H9 (cell line): ENCODE results near the gene LMF2. TPM values are rescaled to one million over a fixed set of nuclear protein-coding genes. Genes with fewer than 3 reads are reported as not detected.

Experiments
- DNase-seq: peaks from one replicate; pipeline ENCODE4 v3.0.0-alpha.2; 2017
- H2AFZ ChIP-seq: one replicate; pipeline ENCODE4 v1.6.1; 2013; ENCODE audit warnings: mild to moderate bottlenecking, low read length, control low read depth, moderate library complexity
- H2AK5ac ChIP-seq: 2 replicates; pipeline ENCODE4 v1.6.1; 2013; ENCODE audit warnings: low read length, control low read depth, mixed read lengths; ENCODE audit not compliant: insufficient read length
- H2BK120ac ChIP-seq: one replicate; pipeline ENCODE4 v1.6.1; 2013; ENCODE audit warnings: low read depth, mild to moderate bottlenecking, low read length, control low read depth, inconsistent platforms; ENCODE audit not compliant: poor library complexity, severe bottlenecking
- H2BK12ac ChIP-seq: 2 replicates; pipeline ENCODE4 v1.6.1; 2013; ENCODE audit warnings: low read length, control low read depth, mixed read lengths, low read depth; ENCODE audit not compliant: insufficient read length
- H2BK15ac ChIP-seq: 2 replicates; pipeline ENCODE4 v1.6.1; 2013; ENCODE audit warnings: low read depth, low read length, control low read depth
- H2BK20ac ChIP-seq: one replicate; pipeline ENCODE4 v1.6.1; 2013; ENCODE audit warnings: low read depth, mild to moderate bottlenecking, low read length, control low read depth, inconsistent platforms; ENCODE audit not compliant: poor library complexity, severe bottlenecking
- H2BK5ac ChIP-seq: 2 replicates; pipeline ENCODE4 v1.6.1; 2013; ENCODE audit warnings: low read length, control low read depth, mixed read lengths; ENCODE audit not compliant: insufficient read length
- H3K14ac ChIP-seq: 2 replicates; pipeline ENCODE4 v1.6.1; 2013; ENCODE audit warnings: low read length, control low read depth; ENCODE audit not compliant: insufficient read depth
- H3K18ac ChIP-seq: 2 replicates; pipeline ENCODE4 v1.6.1; 2013; ENCODE audit warnings: low read depth, mild to moderate bottlenecking, mixed read lengths, low read length, control low read depth; ENCODE audit not compliant: insufficient read length
- H3K23ac ChIP-seq: 2 replicates; pipeline ENCODE4 v1.6.1; 2013; ENCODE audit warnings: low read length, control low read depth, mixed read lengths, low read depth; ENCODE audit not compliant: insufficient read length
- H3K23me2 ChIP-seq: 2 replicates; pipeline ENCODE4 v1.6.1; 2013; ENCODE audit warnings: low read depth, mild to moderate bottlenecking, mixed read lengths, low read length, control low read depth; ENCODE audit not compliant: insufficient read length, poor library complexity, severe bottlenecking
- H3K27ac ChIP-seq: 2 replicates; pipeline ENCODE4 v1.5.1; 2013; ENCODE audit warnings: low read length, control low read depth, mixed read lengths, low read depth; ENCODE audit not compliant: insufficient read length
- H3K27me3 ChIP-seq: 2 replicates; pipeline ENCODE4 v1.6.1; 2013; ENCODE audit warnings: low read length, control low read depth, inconsistent platforms; ENCODE audit not compliant: insufficient read depth
- H3K4ac ChIP-seq: 2 replicates; pipeline ENCODE4 v1.6.1; 2013; ENCODE audit warnings: low read depth, mild to moderate bottlenecking, control low read depth, inconsistent platforms, low read length, moderate library complexity
- H3K4me1 ChIP-seq: 2 replicates; pipeline ENCODE4 v1.6.1; 2013; ENCODE audit warnings: low read length, control low read depth, inconsistent platforms; ENCODE audit not compliant: insufficient read depth
- H3K4me2 ChIP-seq: 2 replicates; pipeline ENCODE4 v1.6.1; 2013; ENCODE audit warnings: low read length, control low read depth, mixed read lengths; ENCODE audit not compliant: insufficient read length, insufficient read depth
- H3K56ac ChIP-seq: 2 replicates; pipeline ENCODE4 v1.6.1; 2013; ENCODE audit warnings: low read depth, mild to moderate bottlenecking, mixed read lengths, low read length, control low read depth; ENCODE audit not compliant: insufficient read length
- H3K79me1 ChIP-seq: 2 replicates; pipeline ENCODE4 v1.6.1; 2013; ENCODE audit warnings: low read depth, mild to moderate bottlenecking, moderate library complexity, low read length, control low read depth, inconsistent platforms; ENCODE audit not compliant: insufficient read depth, poor library complexity, severe bottlenecking
- H3K79me2 ChIP-seq: 2 replicates; pipeline ENCODE4 v1.6.1; 2013; ENCODE audit warnings: low read length, control low read depth, inconsistent platforms; ENCODE audit not compliant: insufficient read depth
- H3K9ac ChIP-seq: 2 replicates; pipeline ENCODE4 v1.6.1; 2013; ENCODE audit warnings: low read length, control low read depth, mixed read lengths; ENCODE audit not compliant: insufficient read length; ENCODE audit errors: extremely low read depth
- H3K9me3 ChIP-seq: one replicate; pipeline ENCODE4 v1.6.1; 2013; ENCODE audit warnings: low read depth, low read length, inconsistent platforms; ENCODE audit not compliant: control insufficient read depth
- H3T11ph ChIP-seq: one replicate; pipeline ENCODE4 v1.6.1; 2013; ENCODE audit warnings: mild to moderate bottlenecking, low read length, control low read depth, inconsistent platforms
- H4K20me1 ChIP-seq: one replicate; pipeline ENCODE4 v1.6.1; 2013; ENCODE audit not compliant: control insufficient read depth, insufficient read length, insufficient read depth
- H4K5ac ChIP-seq: 2 replicates; pipeline ENCODE4 v1.6.1; 2013; ENCODE audit warnings: low read depth, mild to moderate bottlenecking, mixed read lengths, low read length, control low read depth; ENCODE audit not compliant: insufficient read length
- H4K8ac ChIP-seq: replicated peaks from 2 replicates; pipeline ENCODE4 v1.6.1; 2013; ENCODE audit warnings: low read length, control low read depth, mixed read lengths, low read depth; ENCODE audit not compliant: insufficient read length
- H4K91ac ChIP-seq: 2 replicates; pipeline ENCODE4 v1.6.1; 2013; ENCODE audit warnings: low read depth, mild to moderate bottlenecking, moderate library complexity, mixed read lengths, low read length, control low read depth; ENCODE audit not compliant: insufficient read length
- H3K27ac Mint-ChIP-seq, 3 experiments: 2 replicates in 2 of 3; 3 replicates in 1 of 3; pipeline ENCODE4 v1.8.0; 2020 to 2021; ENCODE audit warnings: mixed read lengths in 3 of 3, mild to moderate bottlenecking in 1 of 3, moderate library complexity in 1 of 3
- H3K27me3 Mint-ChIP-seq: 2 replicates; pipeline ENCODE4 v1.8.0; 2021; ENCODE audit warnings: low read depth, mild to moderate bottlenecking, moderate library complexity, mixed read lengths
- H3K36me3 Mint-ChIP-seq, 3 experiments: 2 replicates in 2 of 3; 3 replicates in 1 of 3; pipeline ENCODE4 v1.8.0; 2020 to 2021; ENCODE audit warnings: low read depth in 3 of 3, mixed read lengths in 3 of 3; ENCODE audit not compliant: insufficient read depth in 1 of 3
- H3K4me1 Mint-ChIP-seq, 2 experiments: 2 replicates each; pipeline ENCODE4 v1.8.0; 2020; ENCODE audit warnings: mixed read lengths in 2 of 2
- H3K4me3 Mint-ChIP-seq, 2 experiments: 2 replicates in 1 of 2; 3 replicates in 1 of 2; pipeline ENCODE4 v1.8.0; 2020 to 2021; ENCODE audit warnings: mild to moderate bottlenecking in 2 of 2, mixed read lengths in 2 of 2, moderate library complexity in 1 of 2
- H3K9me3 Mint-ChIP-seq, 2 experiments: 2 replicates in 1 of 2; 3 replicates in 1 of 2; pipeline ENCODE4 v1.8.0; 2020; ENCODE audit warnings: mild to moderate bottlenecking in 2 of 2, mixed read lengths in 2 of 2, moderate library complexity in 1 of 2
- CTCF ChIP-seq: fragments of 200-600 bp; sonication (generic); conservative IDR thresholded peaks from 3 replicates; pipeline ENCODE4 v1.8.0; 2021; ENCODE audit warnings: antibody characterized with exemption, mild to moderate bottlenecking
- WGBS: extraction: QIAGEN DNeasy Blood & Tissue Kit; methylation state at CpG from one replicate; pipeline ENCODE4 v1.1.7; 2013; ENCODE audit warnings: missing lambda C conversion rate, low lambda C conversion rate, mixed read lengths; ENCODE audit not compliant: insufficient read length; ENCODE audit errors: extremely low coverage; 5-methylcytosine and 5-hydroxymethylcytosine counted together
- total RNA-seq: library from RNA; stranded (reverse); gene quantifications from 2 replicates; pipeline ENCODE4 v1.2.1, GENCODE V29; 2021

LMF2 gene
- total RNA-seq, 1 experiment from 2014 or later: 43.6 TPM

GRCh38 chr22:50522208-50522805 lies 14.8 kb upstream of the LMF2 start:
- Histone ChIP-seq H2AFZ (no peak overlapping the region), H3K14ac (no peak overlapping the region), H2BK15ac (no peak overlapping the region), H3K9me3 (no peaks in the 10 kb centered on the region), H2BK5ac (no peak overlapping the region), H2AK5ac (no peak overlapping the region), H3K9ac (no peak overlapping the region), H4K8ac (no peak overlapping the region), H3K79me2 (no peaks in the 10 kb centered on the region), H3K27ac (no peak overlapping the region), H3T11ph (no peak overlapping the region), H3K23me2 (peaks cover 3% of the 10 kb centered on the region), H4K20me1 (no peaks in the 10 kb centered on the region), H3K4me1 (peaks cover 3% of the 10 kb centered on the region; the same call in 1 of the 2 replicates), H3K4me2 (no peak overlapping the region), H4K5ac (no peak overlapping the region), H2BK20ac (no peak overlapping the region), H4K91ac (no peak overlapping the region), H3K79me1 (no peaks in the 10 kb centered on the region), H3K18ac (no peak overlapping the region), H2BK120ac (no peak overlapping the region), H2BK12ac (no peak overlapping the region), H3K23ac (no peak overlapping the region), H3K27me3 (no peaks in the 10 kb centered on the region), H3K56ac (no peak overlapping the region), H3K4ac (no peak overlapping the region)
- H3K4me3 Mint-ChIP-seq: no peak overlapping the region
- no peaks in the 10 kb centered on the region for H3K9me3 Mint-ChIP-seq
- no CpG with 5 or more reads among the region's 15 CpGs for WGBS
- peaks cover 11 to 15% of the 10 kb centered on the region in 2 experiments for H3K4me1 Mint-ChIP-seq
- TF ChIP-seq CTCF: no peak
- peaks cover 7 to 50% (median 38%) of the 10 kb centered on the region in 3 experiments; a peak in 6 of 7 replicates for H3K36me3 Mint-ChIP-seq
- H3K27me3 Mint-ChIP-seq: peaks cover 8% of the 10 kb centered on the region
- H3K27ac Mint-ChIP-seq: no peak overlapping the region
- DNase-seq: no peak
